ENCODE data around the gene SAMD13.

The SAMD13 gene

DNA sequence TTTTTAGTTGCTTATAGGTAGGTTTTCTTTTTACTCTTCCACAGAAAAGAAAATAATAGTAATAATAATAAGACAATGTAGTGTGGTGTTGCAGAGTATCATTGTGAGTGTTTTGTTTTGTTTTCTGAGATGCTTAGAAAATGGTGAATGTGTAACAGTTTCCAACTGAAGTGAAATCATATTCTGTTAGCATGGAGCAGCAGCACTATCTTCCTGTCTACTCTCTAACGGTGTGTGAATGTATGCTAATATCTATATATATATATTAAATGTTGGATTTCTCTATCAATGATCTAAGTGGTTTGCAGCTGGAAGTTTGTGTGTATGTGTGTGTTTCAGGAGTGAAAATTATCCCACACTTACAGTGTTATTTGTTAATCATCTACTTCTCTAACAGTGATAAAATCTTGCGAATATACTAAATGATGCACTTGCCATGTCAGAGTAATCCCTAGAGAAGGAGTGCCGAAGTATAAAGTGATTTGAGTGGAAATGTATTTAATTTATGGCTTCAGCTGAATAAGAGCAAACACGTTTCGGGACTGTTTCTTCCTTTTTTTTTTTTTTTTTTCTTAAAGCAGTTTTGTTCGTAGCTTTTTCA is 377 bp downstream of the SAMD13 start:
- Histone ChIP-seq H2AFZ (ENCODE audit: low read depth) (no peak overlapping the region), H3K4me2 (no peak overlapping the region), H3K27ac (no peak overlapping the region)

GRCh38 chr1:84303314-84303830 is 1.9 kb downstream of the SAMD13 start:
- H3K4me2 ChIP-seq = no peak overlapping the region
- H4K20me1 ChIP-seq (ENCODE audit: insufficient read depth) = no peaks in the 10 kb centered on the region
- peaks cover 6% of the 10 kb centered on the region for H3K4me1 ChIP-seq (ENCODE audit: low read depth, poor library complexity, severe bottlenecking)
- H3K79me2 ChIP-seq (ENCODE audit: insufficient read depth, low read depth) = no peaks in the 10 kb centered on the region
- no peak overlapping the region for H2AFZ ChIP-seq (ENCODE audit: low read depth)
- no peak overlapping the region for H3K4me3 ChIP-seq (IDR thresholded peaks at IDR 0.05; ENCODE audit: insufficient read depth, low read depth, low read length)
- no peak overlapping the region for H3K9ac ChIP-seq
- H3K27me3 ChIP-seq (ENCODE audit: insufficient read depth, low read depth) = no peaks in the 10 kb centered on the region
- no peak for TF ChIP-seq CTCF (conservative IDR thresholded peaks at IDR 0.05; ENCODE audit: low read depth, low read length)
- no peak overlapping the region for H3K27ac ChIP-seq
- H3K36me3 ChIP-seq (ENCODE audit: insufficient read depth) = no peaks in the 10 kb centered on the region

More for the DNA sequence above, 377 bp downstream of the SAMD13 start:
- no peaks in the 10 kb centered on the region for H3K27me3 ChIP-seq (ENCODE audit: insufficient read depth, low read depth)
- H3K4me1 ChIP-seq (ENCODE audit: low read depth, poor library complexity, severe bottlenecking) = peaks cover 6% of the 10 kb centered on the region
- TF ChIP-seq CTCF (conservative IDR thresholded peaks at IDR 0.05; ENCODE audit: low read depth, low read length) = no peak
- no peak overlapping the region for H3K9ac ChIP-seq
- no peaks in the 10 kb centered on the region for H3K36me3 ChIP-seq (ENCODE audit: insufficient read depth)
- no peak overlapping the region for H3K4me3 ChIP-seq (IDR thresholded peaks at IDR 0.05; ENCODE audit: insufficient read depth, low read depth, low read length)
- H4K20me1 ChIP-seq (ENCODE audit: insufficient read depth) = no peaks in the 10 kb centered on the region
- H3K79me2 ChIP-seq (ENCODE audit: insufficient read depth, low read depth) = no peaks in the 10 kb centered on the region

DNA sequence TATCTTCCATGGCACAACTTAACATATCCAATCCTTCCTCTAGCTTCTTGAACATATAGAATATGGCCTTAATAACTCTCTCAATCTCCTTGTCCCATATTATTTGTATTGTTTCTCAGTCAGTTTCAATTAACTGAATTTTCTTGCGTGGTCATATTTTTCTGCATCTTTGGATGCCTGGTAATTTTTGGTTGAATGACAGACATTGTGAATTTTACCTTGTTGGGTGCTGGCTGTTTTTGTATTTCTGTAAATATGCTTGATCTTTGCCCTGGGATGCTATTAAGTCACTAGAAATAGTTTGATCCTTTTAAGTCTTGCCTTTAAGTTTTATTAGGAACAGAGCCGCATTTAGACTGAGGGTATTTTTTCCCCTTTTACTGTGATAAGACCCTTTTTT is 5.9 kb downstream of the SAMD13 start:
- no peaks in the 10 kb centered on the region for H3K36me3 ChIP-seq (ENCODE audit: insufficient read depth)
- no peak overlapping the region for H3K9ac ChIP-seq
- no peaks in the 10 kb centered on the region for H3K27me3 ChIP-seq (ENCODE audit: insufficient read depth, low read depth)
- H3K79me2 ChIP-seq (ENCODE audit: insufficient read depth, low read depth) = no peaks in the 10 kb centered on the region
- no peaks in the 10 kb centered on the region for H4K20me1 ChIP-seq (ENCODE audit: insufficient read depth)
- no peak for TF ChIP-seq CTCF (conservative IDR thresholded peaks at IDR 0.05; ENCODE audit: low read depth, low read length)
- H3K27ac ChIP-seq = no peak overlapping the region
- H3K4me1 ChIP-seq (ENCODE audit: low read depth, poor library complexity, severe bottlenecking) = no peaks in the 10 kb centered on the region
- H3K4me3 ChIP-seq (IDR thresholded peaks at IDR 0.05; ENCODE audit: insufficient read depth, low read depth, low read length) = no peak overlapping the region
- H2AFZ ChIP-seq (ENCODE audit: low read depth) = no peak overlapping the region
- H3K4me2 ChIP-seq = no peak overlapping the region

DNA sequence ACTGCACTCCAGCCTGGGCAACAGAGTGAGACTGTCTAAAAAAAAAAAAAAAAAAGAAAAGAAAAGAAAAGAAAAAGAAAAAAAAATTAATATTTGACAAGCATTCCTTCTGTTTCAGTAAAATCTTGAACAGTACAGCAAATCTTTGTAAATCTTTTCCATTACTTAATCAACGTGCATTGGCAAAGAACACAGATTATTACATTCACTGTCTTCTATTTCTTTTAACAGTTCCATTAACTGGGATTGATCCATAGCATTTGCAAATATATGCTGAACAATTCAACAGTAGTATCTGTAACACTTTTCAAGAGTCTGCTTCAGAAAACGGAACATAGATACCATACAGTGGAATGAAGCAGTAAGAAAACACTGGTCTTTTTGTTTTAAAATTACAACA is 9.8 kb downstream of the SAMD13 start:
- no peaks in the 10 kb centered on the region for H3K79me2 ChIP-seq (ENCODE audit: insufficient read depth, low read depth)
- H3K27me3 ChIP-seq (ENCODE audit: insufficient read depth, low read depth) = no peaks in the 10 kb centered on the region

More for the DNA sequence above, 9.8 kb downstream of the SAMD13 start:
- TF ChIP-seq CTCF (conservative IDR thresholded peaks at IDR 0.05; ENCODE audit: low read depth, low read length) = no peak
- no peaks in the 10 kb centered on the region for H3K36me3 ChIP-seq (ENCODE audit: insufficient read depth)
- no peak overlapping the region for H2AFZ ChIP-seq (ENCODE audit: low read depth)
- H3K27ac ChIP-seq = no peak overlapping the region
- H3K9ac ChIP-seq = no peak overlapping the region
- H3K4me1 ChIP-seq (ENCODE audit: low read depth, poor library complexity, severe bottlenecking) = no peaks in the 10 kb centered on the region
- no peak overlapping the region for H3K4me2 ChIP-seq
- no peaks in the 10 kb centered on the region for H4K20me1 ChIP-seq (ENCODE audit: insufficient read depth)
- no peak overlapping the region for H3K4me3 ChIP-seq (IDR thresholded peaks at IDR 0.05; ENCODE audit: insufficient read depth, low read depth, low read length)
